Activated CD4-positive, alpha-beta T cell treated with anti-CD3 and anti-CD28 coated beads, Interleukin-2, amount 50 U/mL, for 24 hours (primary cell): Measurements from ENCODE around the gene LTBP3.
A peak's percentile ranks its signal among the peaks of the same experiment; 100 is the strongest.

Source experiments
- DNase-seq, 2 donors: peaks; one replicate each; pipeline ENCODE4 v3.0.0-alpha.2; 2020; ENCODE audit warnings: low read depth in 1 of 2, low spot score in 1 of 2

Gene LTBP3

GRCh38 chr11:65555693-65556231 is 2.4 kb downstream of the LTBP3 start:
- no peak for DNase-seq

- DNase-seq = no peak
Observed at GRCh38 chr11:65554842-65555430, 3.2 kb downstream of the LTBP3 start.

GRCh38 chr11:65554057-65554818 is 3.9 kb downstream of the LTBP3 start:
- DNase-seq = no peak

GRCh38 chr11:65553301-65554001 is 4.7 kb downstream of the LTBP3 start:
- DNase-seq = peak in 1 of 2 donors; percentile 50

DNA sequence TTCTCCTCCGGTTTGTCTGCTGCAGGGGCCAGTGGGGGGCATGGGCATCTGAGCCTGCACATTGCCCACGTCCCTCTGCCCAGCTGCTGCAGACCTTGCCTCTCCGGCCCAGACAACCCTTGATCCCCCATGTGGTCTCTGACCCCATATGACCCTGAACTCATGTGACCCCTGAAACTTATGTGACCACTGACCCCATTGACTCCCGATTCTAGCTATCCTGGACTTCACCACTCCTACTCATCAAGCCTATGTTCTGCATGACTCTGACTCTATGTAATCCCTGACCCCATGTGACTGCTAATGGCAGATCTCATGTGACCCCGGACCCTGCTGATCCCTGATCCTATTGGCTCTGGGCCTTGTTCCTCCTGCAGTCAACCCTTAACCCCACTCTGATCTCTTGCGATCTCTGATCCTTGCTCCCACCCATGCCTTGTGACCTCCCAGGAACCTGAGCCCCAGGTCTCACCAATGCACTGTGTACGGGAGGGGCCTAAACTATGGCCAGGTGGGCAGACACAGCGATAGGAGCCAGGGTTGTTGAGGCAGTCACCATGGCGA is 5.7 kb downstream of the LTBP3 start:
- no peak for DNase-seq

DNA sequence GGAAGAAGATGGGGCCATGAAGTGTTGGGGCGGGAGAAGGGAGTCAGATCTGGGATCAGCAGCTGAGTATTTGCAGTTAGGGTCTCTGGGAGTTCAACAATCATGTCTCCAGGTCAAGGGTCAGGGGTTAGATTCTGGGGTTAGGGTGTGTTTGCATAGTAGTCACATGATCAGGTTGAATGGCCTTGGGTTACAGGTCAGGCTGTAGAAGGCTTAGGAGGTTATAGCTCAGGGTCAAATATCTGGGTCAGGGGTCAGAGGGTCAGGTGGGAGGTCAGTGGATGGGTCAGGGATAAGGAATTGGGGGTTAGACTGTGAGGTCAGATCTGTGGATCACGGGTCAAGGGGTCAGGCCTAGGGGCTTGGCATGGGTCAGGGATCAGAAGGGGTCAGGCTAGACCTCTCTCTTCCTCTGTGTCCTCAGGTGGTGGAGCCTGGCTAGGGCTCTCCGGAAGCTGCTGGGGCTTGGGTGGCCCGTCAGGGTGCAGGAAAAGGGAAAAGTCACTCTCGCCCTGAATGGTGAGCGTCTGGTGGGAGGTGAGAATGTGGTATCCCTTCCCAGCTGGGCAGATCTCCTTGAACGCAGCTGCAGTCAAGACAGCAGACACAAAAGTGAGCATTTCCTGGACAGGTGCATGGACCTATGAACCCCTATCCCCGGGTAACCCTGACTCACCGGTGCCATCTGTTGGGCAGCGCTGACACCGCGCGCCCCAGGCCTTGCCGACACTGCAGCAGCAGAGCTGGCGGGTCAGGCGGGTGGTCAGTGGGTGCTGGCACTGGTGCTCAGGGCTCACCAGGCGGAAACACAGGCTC is 6.4 kb downstream of the LTBP3 start:
- DNase-seq = no peak

DNA sequence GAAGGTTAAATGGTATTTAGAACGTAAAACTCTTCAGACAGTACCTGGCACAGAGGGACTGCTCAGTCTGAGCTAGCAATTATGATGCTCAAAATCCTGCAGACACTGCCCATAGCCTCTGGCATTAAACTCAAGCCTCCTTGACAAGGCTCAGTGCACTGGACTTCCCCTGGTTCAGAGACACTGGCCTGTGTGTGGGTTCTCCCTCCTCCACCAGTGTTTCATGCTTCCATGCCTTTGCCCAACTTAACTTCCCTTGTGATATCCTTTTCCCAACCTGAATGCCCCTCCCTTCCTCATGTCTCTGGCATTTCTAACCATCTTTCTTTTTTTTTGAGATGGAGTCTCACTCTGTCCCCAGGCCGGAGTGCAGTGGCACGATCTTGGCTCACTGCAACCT is 9.1 kb downstream of the LTBP3 start:
- DNase-seq = no peak

- DNase-seq = no peak
Observed at GRCh38 chr11:65548395-65548794, 9.8 kb downstream of the LTBP3 start.

- no peak for DNase-seq
Observed at GRCh38 chr11:65547446-65548125, 10.6 kb downstream of the LTBP3 start.

GRCh38 chr11:65546217-65546958 is 11.8 kb downstream of the LTBP3 start:
- DNase-seq = peak; percentile 96 to 99

DNA sequence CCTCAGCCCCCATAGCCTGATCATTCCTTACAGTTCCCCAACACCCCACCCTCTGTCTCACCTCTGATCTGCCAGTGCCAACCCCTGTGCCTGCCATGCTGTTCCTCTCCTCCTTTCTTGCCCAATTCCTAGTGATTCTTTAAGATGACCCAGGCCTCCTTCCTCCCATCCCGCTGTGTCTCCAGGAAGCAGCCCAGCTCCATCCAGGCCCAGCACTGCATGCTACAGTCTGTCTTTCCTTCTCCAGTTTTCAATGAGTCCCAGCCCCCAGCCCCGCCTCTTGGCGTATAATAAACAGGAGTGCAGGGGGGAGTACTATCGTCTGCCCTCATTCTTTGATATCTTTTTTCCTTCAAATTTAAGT is 12.3 kb downstream of the LTBP3 start:
- no peak for DNase-seq

DNA sequence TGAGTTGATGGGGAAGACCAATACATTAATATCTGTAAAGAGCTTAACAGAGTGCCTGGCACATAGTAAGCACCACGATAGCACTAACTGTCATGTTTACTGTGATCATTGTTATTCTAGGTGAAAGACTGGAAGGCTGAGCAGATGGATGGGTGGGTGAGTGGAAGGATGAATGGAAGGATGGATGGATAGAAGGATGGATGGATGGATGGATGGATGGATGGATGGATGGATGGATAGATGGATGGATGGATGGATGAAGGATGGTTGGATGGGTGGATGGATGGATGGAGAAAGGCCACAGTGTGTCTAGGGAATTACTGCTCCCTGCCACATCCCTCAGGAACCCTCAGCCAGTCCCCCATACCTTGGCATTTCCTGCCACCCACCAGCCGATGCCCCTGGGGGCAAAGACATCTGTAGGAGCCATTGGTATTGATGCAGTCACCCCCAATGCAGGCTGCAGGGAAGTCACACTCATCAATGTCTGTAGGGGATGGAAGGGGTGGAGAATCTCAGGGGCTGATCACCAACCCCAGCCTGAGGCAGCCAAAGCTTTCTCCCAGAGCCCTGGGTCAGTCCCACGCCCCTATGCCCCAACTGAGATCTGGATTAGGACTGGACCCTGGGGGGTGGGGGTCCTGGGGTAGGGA is 15.3 kb downstream of the LTBP3 start:
- DNase-seq = no peak

DNA sequence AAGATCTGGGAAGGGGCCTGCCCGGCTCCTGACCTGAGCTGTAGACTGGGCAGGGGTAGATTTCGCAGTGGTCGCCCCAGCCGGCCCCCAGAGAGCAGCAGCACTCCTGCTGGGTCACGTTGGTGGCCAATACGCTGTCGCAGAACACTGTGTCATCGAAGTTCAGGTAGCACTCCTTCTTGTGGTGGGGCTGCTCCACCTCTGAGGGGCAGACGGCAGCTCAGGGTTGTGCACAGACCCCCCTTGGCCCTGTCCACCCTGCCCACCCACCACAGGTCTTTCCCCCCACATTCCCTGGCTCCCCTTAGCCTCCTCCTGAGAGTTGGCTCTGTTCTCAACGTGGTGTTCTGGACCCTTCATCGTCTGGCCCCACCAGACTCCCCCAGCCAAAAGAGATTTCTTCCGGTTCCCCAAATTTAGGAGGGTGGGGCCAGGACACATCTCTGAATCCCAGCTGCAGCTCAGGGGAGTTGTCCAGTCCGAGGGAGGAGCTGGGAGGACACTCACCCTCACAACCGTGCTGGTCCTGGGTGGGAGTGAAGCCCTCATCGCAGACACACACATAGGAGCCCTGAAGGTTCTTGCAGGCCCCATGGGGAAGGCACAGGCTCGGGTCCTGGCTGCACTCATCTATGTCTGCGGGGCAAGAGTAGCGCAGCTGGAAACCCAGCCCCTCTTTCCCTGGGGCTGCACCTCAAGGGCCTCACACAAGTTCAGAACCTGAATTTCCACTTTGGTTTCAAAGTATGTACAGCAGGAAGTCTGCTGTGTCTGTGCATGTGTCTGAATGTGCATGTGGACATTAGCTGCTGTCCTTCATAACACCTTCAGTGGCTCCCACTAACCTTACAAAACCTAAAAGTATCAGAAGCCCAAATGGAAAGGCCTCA is 16.8 kb downstream of the LTBP3 start:
- no peak for DNase-seq

GRCh38 chr11:65540290-65541092 is 17.7 kb downstream of the LTBP3 start:
- peak; percentile 75 to 91 for DNase-seq

DNA sequence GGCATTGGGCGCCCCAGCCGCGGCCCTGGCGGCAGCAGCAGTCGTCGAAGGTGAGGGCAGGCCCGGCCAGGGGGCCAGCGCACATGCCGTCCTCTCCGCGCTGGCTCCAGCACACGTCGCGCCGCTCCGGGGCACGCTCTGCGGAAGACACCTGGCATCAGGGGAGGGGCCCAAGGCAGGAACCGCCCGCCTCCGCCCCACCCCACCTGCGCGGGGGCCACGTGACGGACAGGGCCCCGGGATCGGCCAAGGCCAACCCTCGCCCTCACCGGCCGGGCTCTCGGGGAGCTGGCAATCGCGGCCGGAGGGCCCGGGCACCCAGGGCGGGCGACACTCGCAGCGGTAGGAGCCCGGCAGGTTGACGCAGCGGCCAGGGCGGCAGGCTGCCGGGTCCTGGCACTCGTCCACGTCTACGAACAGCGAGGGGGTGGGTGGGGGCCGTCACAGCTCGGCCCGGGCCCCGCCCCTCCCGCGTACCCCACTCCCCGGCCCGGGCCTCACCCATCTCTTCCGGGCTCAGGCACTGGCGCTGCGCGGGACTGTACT is 18.3 kb downstream of the LTBP3 start:
- no peak for DNase-seq

- no peak for DNase-seq
Observed at GRCh38 chr11:65538915-65539743, 19.0 kb downstream of the LTBP3 start.
